HG02571 (cell line): ENCODE measurements around the gene PTK6.
"Not testable (repeated sequence)": the region's sequence is repeated elsewhere in the genome, so short reads cannot be mapped to it uniquely, and the experiment has no call there.

Source experiments
- ATAC-seq: cut with Tn5 transposase; IDR thresholded peaks from one replicate; pipeline ENCODE4 v1.9.1; 2021; ENCODE audit warnings: mild to moderate bottlenecking, moderate library complexity; ENCODE audit not compliant: unreplicated experiment

The PTK6 gene

GRCh38 chr20:63483834-63484233, 53.3 kb downstream of the PTK6 start:
- ATAC-seq = no peak

GRCh38 chr20:63482021-63482587, 55.1 kb downstream of the PTK6 start:
- no peak for ATAC-seq

- no peak for ATAC-seq
Measured at GRCh38 chr20:63481503-63481902, 55.7 kb downstream of the PTK6 start.

GRCh38 chr20:63479695-63480419, 57.3 kb downstream of the PTK6 start:
- not testable (repeated sequence) for ATAC-seq

GRCh38 chr20:63478346-63479302, 58.6 kb downstream of the PTK6 start:
- no peak for ATAC-seq
